ENCODE results near the gene CCSER1. TPM values are rescaled to one million over a fixed set of nuclear protein-coding genes. Genes with fewer than 3 reads are reported as not detected.

The CCSER1 gene
- polyA plus RNA-seq, 1 donor from 2014 or later: 20.8 TPM

- no peak overlapping the region for H3K9ac ChIP-seq (ENCODE audit: low read length)
- no peak for TF ChIP-seq MXI1 (conservative IDR thresholded peaks at IDR 0.05; ENCODE audit: poor library complexity, severe bottlenecking)
- TF ChIP-seq CTCF (IDR thresholded peaks at IDR 0.05; ENCODE audit: poor library complexity, severe bottlenecking): no peak
- no peak for TF ChIP-seq RAD21 (conservative IDR thresholded peaks at IDR 0.05)
- no peak for TF ChIP-seq EZH2 (IDR thresholded peaks at IDR 0.05; ENCODE audit: borderline replicate concordance, insufficient read depth, low read length, poor library complexity, severe bottlenecking)
- no peak for TF ChIP-seq SMC3 (conservative IDR thresholded peaks at IDR 0.05; ENCODE audit: poor library complexity)
- TF ChIP-seq TAF1 (IDR thresholded peaks at IDR 0.05; ENCODE audit: low read depth): no peak
- TF ChIP-seq EP300 (conservative IDR thresholded peaks at IDR 0.05; ENCODE audit: poor library complexity, severe bottlenecking): no peak
- TF ChIP-seq POLR2AphosphoS5 (IDR thresholded peaks at IDR 0.05): no peak
- TF ChIP-seq REST (IDR thresholded peaks at IDR 0.05; ENCODE audit: borderline replicate concordance): no peak
- H3K27me3 ChIP-seq (ENCODE audit: insufficient read depth, low read depth, low read length): no peaks in the 10 kb centered on the region
- H3K79me2 ChIP-seq (replicated peaks; ENCODE audit: insufficient read depth, low read length): no peaks in the 10 kb centered on the region
- no peaks in the 10 kb centered on the region for H4K20me1 ChIP-seq (ENCODE audit: insufficient read depth)
- no peak overlapping the region for H3K27ac ChIP-seq (ENCODE audit: low read length)
- no peak overlapping the region for H2AFZ ChIP-seq (ENCODE audit: low read depth, low read length)
- H3K9me3 ChIP-seq (ENCODE audit: low read length): no peaks in the 10 kb centered on the region
- H3K9me2 ChIP-seq (ENCODE audit: insufficient read depth, low read length): no peaks in the 10 kb centered on the region
- H3K36me3 ChIP-seq (ENCODE audit: insufficient read depth, low read length): no peaks in the 10 kb centered on the region
- H3K4me2 ChIP-seq (ENCODE audit: low read length): no peak overlapping the region
- H3F3A ChIP-seq (ENCODE audit: insufficient read depth, low read length, poor library complexity, severe bottlenecking): no peaks in the 10 kb centered on the region
- no peak overlapping the region for H3K4me3 ChIP-seq (ENCODE audit: low read length)
These were observed 287.9 kb downstream of the CCSER1 start for GRCh38 chr4:90415116-90415515.

GRCh38 chr4:90419124-90419711, 292.0 kb downstream of the CCSER1 start:
- Histone ChIP-seq H4K20me1 (ENCODE audit: insufficient read depth) (no peaks in the 10 kb centered on the region), H2AFZ (ENCODE audit: low read depth, low read length) (no peak overlapping the region), H3K4me3 (ENCODE audit: low read length) (no peak overlapping the region), H3K36me3 (ENCODE audit: insufficient read depth, low read length) (no peaks in the 10 kb centered on the region), H3K9me2 (ENCODE audit: insufficient read depth, low read length) (no peaks in the 10 kb centered on the region), H3K79me2 (replicated peaks; ENCODE audit: insufficient read depth, low read length) (no peaks in the 10 kb centered on the region), H3K9ac (ENCODE audit: low read length) (no peak overlapping the region), H3K27me3 (ENCODE audit: insufficient read depth, low read depth, low read length) (no peaks in the 10 kb centered on the region), H3K9me3 (ENCODE audit: low read length) (no peaks in the 10 kb centered on the region), H3F3A (ENCODE audit: insufficient read depth, low read length, poor library complexity, severe bottlenecking) (no peaks in the 10 kb centered on the region), H3K4me2 (ENCODE audit: low read length) (no peak overlapping the region), H3K27ac (ENCODE audit: low read length) (peak overlapping the region; percentile 15)
- TF ChIP-seq RAD21 (conservative IDR thresholded peaks at IDR 0.05): peak; percentile 97
- TF ChIP-seq CTCF (IDR thresholded peaks at IDR 0.05; ENCODE audit: poor library complexity, severe bottlenecking): peak; percentile 94
- TF ChIP-seq TAF1 (IDR thresholded peaks at IDR 0.05; ENCODE audit: low read depth): no peak
- TF ChIP-seq EP300 (conservative IDR thresholded peaks at IDR 0.05; ENCODE audit: poor library complexity, severe bottlenecking): peak; percentile 30
- no peak for TF ChIP-seq MXI1 (conservative IDR thresholded peaks at IDR 0.05; ENCODE audit: poor library complexity, severe bottlenecking)
- no peak for TF ChIP-seq POLR2AphosphoS5 (IDR thresholded peaks at IDR 0.05)
- no peak for TF ChIP-seq REST (IDR thresholded peaks at IDR 0.05; ENCODE audit: borderline replicate concordance)
- no peak for TF ChIP-seq EZH2 (IDR thresholded peaks at IDR 0.05; ENCODE audit: borderline replicate concordance, insufficient read depth, low read length, poor library complexity, severe bottlenecking)
- TF ChIP-seq SMC3 (conservative IDR thresholded peaks at IDR 0.05; ENCODE audit: poor library complexity): peak; percentile 90

Data from neural cell (in vitro differentiated cells).